H9 (cell line): Measurements from ENCODE around the gene TRMT44. TPM values are rescaled to one million over a fixed set of nuclear protein-coding genes. Genes with fewer than 3 reads are reported as not detected.

Experiments used
- DNase-seq: peaks from one replicate; pipeline ENCODE4 v3.0.0-alpha.2; 2017
- H2AFZ ChIP-seq: one replicate; pipeline ENCODE4 v1.6.1; 2013; ENCODE audit warnings: mild to moderate bottlenecking, low read length, control low read depth, moderate library complexity
- H2AK5ac ChIP-seq: 2 replicates; pipeline ENCODE4 v1.6.1; 2013; ENCODE audit warnings: low read length, control low read depth, mixed read lengths; ENCODE audit not compliant: insufficient read length
- H2BK120ac ChIP-seq: one replicate; pipeline ENCODE4 v1.6.1; 2013; ENCODE audit warnings: low read depth, mild to moderate bottlenecking, low read length, control low read depth, inconsistent platforms; ENCODE audit not compliant: poor library complexity, severe bottlenecking
- H2BK12ac ChIP-seq: 2 replicates; pipeline ENCODE4 v1.6.1; 2013; ENCODE audit warnings: low read length, control low read depth, mixed read lengths, low read depth; ENCODE audit not compliant: insufficient read length
- H2BK15ac ChIP-seq: 2 replicates; pipeline ENCODE4 v1.6.1; 2013; ENCODE audit warnings: low read depth, low read length, control low read depth
- H2BK20ac ChIP-seq: one replicate; pipeline ENCODE4 v1.6.1; 2013; ENCODE audit warnings: low read depth, mild to moderate bottlenecking, low read length, control low read depth, inconsistent platforms; ENCODE audit not compliant: poor library complexity, severe bottlenecking
- H2BK5ac ChIP-seq: 2 replicates; pipeline ENCODE4 v1.6.1; 2013; ENCODE audit warnings: low read length, control low read depth, mixed read lengths; ENCODE audit not compliant: insufficient read length
- H3K14ac ChIP-seq: 2 replicates; pipeline ENCODE4 v1.6.1; 2013; ENCODE audit warnings: low read length, control low read depth; ENCODE audit not compliant: insufficient read depth
- H3K18ac ChIP-seq: 2 replicates; pipeline ENCODE4 v1.6.1; 2013; ENCODE audit warnings: low read depth, mild to moderate bottlenecking, mixed read lengths, low read length, control low read depth; ENCODE audit not compliant: insufficient read length
- H3K23ac ChIP-seq: 2 replicates; pipeline ENCODE4 v1.6.1; 2013; ENCODE audit warnings: low read length, control low read depth, mixed read lengths, low read depth; ENCODE audit not compliant: insufficient read length
- H3K23me2 ChIP-seq: 2 replicates; pipeline ENCODE4 v1.6.1; 2013; ENCODE audit warnings: low read depth, mild to moderate bottlenecking, mixed read lengths, low read length, control low read depth; ENCODE audit not compliant: insufficient read length, poor library complexity, severe bottlenecking
- H3K27ac ChIP-seq: 2 replicates; pipeline ENCODE4 v1.5.1; 2013; ENCODE audit warnings: low read length, control low read depth, mixed read lengths, low read depth; ENCODE audit not compliant: insufficient read length
- H3K27me3 ChIP-seq: 2 replicates; pipeline ENCODE4 v1.6.1; 2013; ENCODE audit warnings: low read length, control low read depth, inconsistent platforms; ENCODE audit not compliant: insufficient read depth
- H3K4ac ChIP-seq: 2 replicates; pipeline ENCODE4 v1.6.1; 2013; ENCODE audit warnings: low read depth, mild to moderate bottlenecking, control low read depth, inconsistent platforms, low read length, moderate library complexity
- H3K4me1 ChIP-seq: 2 replicates; pipeline ENCODE4 v1.6.1; 2013; ENCODE audit warnings: low read length, control low read depth, inconsistent platforms; ENCODE audit not compliant: insufficient read depth
- H3K4me2 ChIP-seq: 2 replicates; pipeline ENCODE4 v1.6.1; 2013; ENCODE audit warnings: low read length, control low read depth, mixed read lengths; ENCODE audit not compliant: insufficient read length, insufficient read depth
- H3K56ac ChIP-seq: 2 replicates; pipeline ENCODE4 v1.6.1; 2013; ENCODE audit warnings: low read depth, mild to moderate bottlenecking, mixed read lengths, low read length, control low read depth; ENCODE audit not compliant: insufficient read length
- H3K79me1 ChIP-seq: 2 replicates; pipeline ENCODE4 v1.6.1; 2013; ENCODE audit warnings: low read depth, mild to moderate bottlenecking, moderate library complexity, low read length, control low read depth, inconsistent platforms; ENCODE audit not compliant: insufficient read depth, poor library complexity, severe bottlenecking
- H3K79me2 ChIP-seq: 2 replicates; pipeline ENCODE4 v1.6.1; 2013; ENCODE audit warnings: low read length, control low read depth, inconsistent platforms; ENCODE audit not compliant: insufficient read depth
- H3K9ac ChIP-seq: 2 replicates; pipeline ENCODE4 v1.6.1; 2013; ENCODE audit warnings: low read length, control low read depth, mixed read lengths; ENCODE audit not compliant: insufficient read length; ENCODE audit errors: extremely low read depth
- H3K9me3 ChIP-seq: one replicate; pipeline ENCODE4 v1.6.1; 2013; ENCODE audit warnings: low read depth, low read length, inconsistent platforms; ENCODE audit not compliant: control insufficient read depth
- H3T11ph ChIP-seq: one replicate; pipeline ENCODE4 v1.6.1; 2013; ENCODE audit warnings: mild to moderate bottlenecking, low read length, control low read depth, inconsistent platforms
- H4K20me1 ChIP-seq: one replicate; pipeline ENCODE4 v1.6.1; 2013; ENCODE audit not compliant: control insufficient read depth, insufficient read length, insufficient read depth
- H4K5ac ChIP-seq: 2 replicates; pipeline ENCODE4 v1.6.1; 2013; ENCODE audit warnings: low read depth, mild to moderate bottlenecking, mixed read lengths, low read length, control low read depth; ENCODE audit not compliant: insufficient read length
- H4K8ac ChIP-seq: replicated peaks from 2 replicates; pipeline ENCODE4 v1.6.1; 2013; ENCODE audit warnings: low read length, control low read depth, mixed read lengths, low read depth; ENCODE audit not compliant: insufficient read length
- H4K91ac ChIP-seq: 2 replicates; pipeline ENCODE4 v1.6.1; 2013; ENCODE audit warnings: low read depth, mild to moderate bottlenecking, moderate library complexity, mixed read lengths, low read length, control low read depth; ENCODE audit not compliant: insufficient read length
- H3K27ac Mint-ChIP-seq, 3 experiments: 2 replicates in 2 of 3; 3 replicates in 1 of 3; pipeline ENCODE4 v1.8.0; 2020 to 2021; ENCODE audit warnings: mixed read lengths in 3 of 3, mild to moderate bottlenecking in 1 of 3, moderate library complexity in 1 of 3
- H3K27me3 Mint-ChIP-seq: 2 replicates; pipeline ENCODE4 v1.8.0; 2021; ENCODE audit warnings: low read depth, mild to moderate bottlenecking, moderate library complexity, mixed read lengths
- H3K36me3 Mint-ChIP-seq, 3 experiments: 2 replicates in 2 of 3; 3 replicates in 1 of 3; pipeline ENCODE4 v1.8.0; 2020 to 2021; ENCODE audit warnings: low read depth in 3 of 3, mixed read lengths in 3 of 3; ENCODE audit not compliant: insufficient read depth in 1 of 3
- H3K4me1 Mint-ChIP-seq, 2 experiments: 2 replicates each; pipeline ENCODE4 v1.8.0; 2020; ENCODE audit warnings: mixed read lengths in 2 of 2
- H3K4me3 Mint-ChIP-seq, 2 experiments: 2 replicates in 1 of 2; 3 replicates in 1 of 2; pipeline ENCODE4 v1.8.0; 2020 to 2021; ENCODE audit warnings: mild to moderate bottlenecking in 2 of 2, mixed read lengths in 2 of 2, moderate library complexity in 1 of 2
- H3K9me3 Mint-ChIP-seq, 2 experiments: 2 replicates in 1 of 2; 3 replicates in 1 of 2; pipeline ENCODE4 v1.8.0; 2020; ENCODE audit warnings: mild to moderate bottlenecking in 2 of 2, mixed read lengths in 2 of 2, moderate library complexity in 1 of 2
- CTCF ChIP-seq: fragments of 200-600 bp; sonication (generic); conservative IDR thresholded peaks from 3 replicates; pipeline ENCODE4 v1.8.0; 2021; ENCODE audit warnings: antibody characterized with exemption, mild to moderate bottlenecking
- WGBS: extraction: QIAGEN DNeasy Blood & Tissue Kit; methylation state at CpG from one replicate; pipeline ENCODE4 v1.1.7; 2013; ENCODE audit warnings: missing lambda C conversion rate, low lambda C conversion rate, mixed read lengths; ENCODE audit not compliant: insufficient read length; ENCODE audit errors: extremely low coverage; 5-methylcytosine and 5-hydroxymethylcytosine counted together
- total RNA-seq: library from RNA; stranded (reverse); gene quantifications from 2 replicates; pipeline ENCODE4 v1.2.1, GENCODE V29; 2021

Gene TRMT44
- total RNA-seq, 1 experiment from 2014 or later = 22.8 TPM

GRCh38 chr4:8398347-8398746, 42.2 kb upstream of the TRMT44 start:
- no peaks in the 10 kb centered on the region for H3K79me2 ChIP-seq
- H3K4me1 Mint-ChIP-seq = peaks cover 23 to 34% of the 10 kb centered on the region in 2 experiments
- H3K9ac ChIP-seq = no peak overlapping the region
- H3K27ac Mint-ChIP-seq = peak overlapping the region in 1 of 3 experiments; percentile 33; a peak in 4 of 7 replicates
- no peak overlapping the region for H3K4me2 ChIP-seq
- no peak overlapping the region for H3K4ac ChIP-seq
- H3T11ph ChIP-seq = no peak overlapping the region
- H3K18ac ChIP-seq = no peak overlapping the region
- H3K27me3 ChIP-seq = no peaks in the 10 kb centered on the region
- H2BK12ac ChIP-seq = no peak overlapping the region
- H2BK15ac ChIP-seq = no peak overlapping the region
- H3K27ac ChIP-seq = no peak overlapping the region
- DNase-seq = no peak
- H3K27me3 Mint-ChIP-seq = no peaks in the 10 kb centered on the region
- no peak overlapping the region for H3K56ac ChIP-seq
- no peak overlapping the region for H4K8ac ChIP-seq
- no peak overlapping the region for H2AK5ac ChIP-seq
- H3K9me3 ChIP-seq = no peaks in the 10 kb centered on the region
- TF ChIP-seq CTCF = no peak
- no peak overlapping the region for H3K23ac ChIP-seq
- H2BK20ac ChIP-seq = no peak overlapping the region
- H3K9me3 Mint-ChIP-seq = no peaks in the 10 kb centered on the region; a peak in 1 of 5 replicates
- H2AFZ ChIP-seq = no peak overlapping the region
- H2BK120ac ChIP-seq = no peak overlapping the region
- no peak overlapping the region for H4K91ac ChIP-seq
- no peak overlapping the region for H2BK5ac ChIP-seq
- H4K5ac ChIP-seq = no peak overlapping the region
- peaks cover 6 to 9% (median 8%) of the 10 kb centered on the region in 3 experiments; a peak in 3 of 7 replicates for H3K36me3 Mint-ChIP-seq
- H4K20me1 ChIP-seq = no peaks in the 10 kb centered on the region
- H3K14ac ChIP-seq = no peak overlapping the region
- no peak overlapping the region for H3K4me3 Mint-ChIP-seq
- no peaks in the 10 kb centered on the region for H3K23me2 ChIP-seq
- H3K79me1 ChIP-seq = no peaks in the 10 kb centered on the region
- H3K4me1 ChIP-seq = peaks cover 3% of the 10 kb centered on the region; the same call in 1 of the 2 replicates
- no CpG with 5 or more reads among the region's 9 CpGs for WGBS
